22Rv1 (cell line): ENCODE measurements around the gene POU2F2.

Source experiments
- CTCF ChIP-seq: fragments of 450-650 bp; IDR thresholded peaks from 2 replicates; pipeline ENCODE4 v1.5.1; 2017; ENCODE audit warnings: mild to moderate bottlenecking
- ZFX ChIP-seq: fragments of 450-650 bp; IDR thresholded peaks from 2 replicates; pipeline ENCODE4 v1.6.1; 2017; ENCODE audit warnings: antibody characterized with exemption, borderline replicate concordance

- no peak for TF ChIP-seq CTCF
- TF ChIP-seq ZFX = no peak
Observed at GRCh38 chr19:42102877-42103276, 29.4 kb downstream of the POU2F2 start.
